Endodermal cell (in vitro differentiated cells): ENCODE data around the gene MAP1LC3B2. TPM values are rescaled to one million over a fixed set of nuclear protein-coding genes. Genes with fewer than 3 reads are reported as not detected.
A peak's percentile ranks its signal among the peaks of the same experiment; 100 is the strongest.

ENCODE experiments used
- DNase-seq: peaks from one replicate; pipeline ENCODE4 v3.0.0-alpha.2; 2017
- H3K27ac ChIP-seq: 2 replicates; pipeline ENCODE4 v1.5.1; 2013; ENCODE audit warnings: mild to moderate bottlenecking, low read depth, low read length, moderate library complexity
- H3K27me3 ChIP-seq: 2 replicates; pipeline ENCODE4 v1.6.1; 2013; ENCODE audit warnings: mild to moderate bottlenecking, low read length, moderate library complexity; ENCODE audit not compliant: insufficient read depth, control insufficient read depth, poor library complexity, severe bottlenecking
- H3K36me3 ChIP-seq: 2 replicates; pipeline ENCODE4 v1.7.0; 2013; ENCODE audit warnings: mild to moderate bottlenecking, low read length, moderate library complexity; ENCODE audit not compliant: control insufficient read depth, insufficient read depth
- H3K4me1 ChIP-seq: one replicate; pipeline ENCODE4 v1.7.0; 2013; ENCODE audit warnings: low read length; ENCODE audit not compliant: control insufficient read depth, insufficient read depth
- H3K4me3 ChIP-seq: 2 replicates; pipeline ENCODE4 v1.5.1; 2013; ENCODE audit warnings: mild to moderate bottlenecking, low read length, moderate library complexity
- H3K9ac ChIP-seq: 2 replicates; pipeline ENCODE4 v1.6.1; 2013; ENCODE audit warnings: mild to moderate bottlenecking, low read length, moderate library complexity; ENCODE audit not compliant: poor library complexity, severe bottlenecking; ENCODE audit errors: extremely low read depth
- H3K9me3 ChIP-seq: 2 replicates; pipeline ENCODE4 v1.6.1; 2013; ENCODE audit warnings: mild to moderate bottlenecking, low read length, moderate library complexity; ENCODE audit not compliant: control insufficient read depth
- H3K27ac Mint-ChIP-seq: 2 replicates; pipeline ENCODE4 v1.8.0; 2020; ENCODE audit warnings: mixed read lengths
- H3K27me3 Mint-ChIP-seq: 2 replicates; pipeline ENCODE4 v1.8.0; 2021; ENCODE audit warnings: mild to moderate bottlenecking, mixed read lengths; ENCODE audit not compliant: insufficient read depth
- H3K36me3 Mint-ChIP-seq: 2 replicates; pipeline ENCODE4 v1.8.0; 2020; ENCODE audit warnings: low read depth, mixed read lengths
- H3K4me1 Mint-ChIP-seq: 2 replicates; pipeline ENCODE4 v1.8.0; 2020; ENCODE audit warnings: mixed read lengths
- H3K4me3 Mint-ChIP-seq: 2 replicates; pipeline ENCODE4 v1.8.0; 2020; ENCODE audit warnings: mild to moderate bottlenecking, moderate library complexity, mixed read lengths
- H3K9me3 Mint-ChIP-seq: 2 replicates; pipeline ENCODE4 v1.8.0; 2020; ENCODE audit warnings: mild to moderate bottlenecking, mixed read lengths
- WGBS, 2 experiments: methylation state at CpG; one replicate each; pipeline versions ENCODE4 v1.1.5 to v1.1.7; 2013; ENCODE audit warnings: missing lambda C conversion rate in 2 of 2, mixed read lengths in 1 of 2; ENCODE audit not compliant: insufficient coverage in 1 of 2, insufficient read length in 1 of 2; 5-methylcytosine and 5-hydroxymethylcytosine counted together
- total RNA-seq, 2 donors: library from RNA; stranded (reverse); fragmentation: NEBNext Ultra II Directional in 1 of 2; extraction: Animal tissue kit (Norgen Biotek cat#: 25700) in 1 of 2; gene quantifications; 2 replicates in 1 of 2; 3 replicates in 1 of 2; pipeline ENCODE4 v1.2.1, GENCODE V29; 2021
- TF ChIP-seq, protein P1 (sequence below): fragments of 200-600 bp; sonication (generic); conservative IDR thresholded peaks from 2 replicates; pipeline ENCODE4 v1.5.0; 2021; ENCODE audit warnings: antibody characterized with exemption, mild to moderate bottlenecking

The MAP1LC3B2 gene
- total RNA-seq, 2 donors from 2014 or later = 0.80 to 1.4 TPM

- Histone ChIP-seq H3K27me3 (no peaks in the 10 kb centered on the region), H3K9me3 (no peaks in the 10 kb centered on the region), H3K36me3 (no peaks in the 10 kb centered on the region), H3K4me3 (no peak overlapping the region), H3K4me1 (peaks cover 6% of the 10 kb centered on the region), H3K9ac (no peak overlapping the region), H3K27ac (no peak overlapping the region)
- no peaks in the 10 kb centered on the region for H3K9me3 Mint-ChIP-seq
- TF ChIP-seq, protein P1, sequence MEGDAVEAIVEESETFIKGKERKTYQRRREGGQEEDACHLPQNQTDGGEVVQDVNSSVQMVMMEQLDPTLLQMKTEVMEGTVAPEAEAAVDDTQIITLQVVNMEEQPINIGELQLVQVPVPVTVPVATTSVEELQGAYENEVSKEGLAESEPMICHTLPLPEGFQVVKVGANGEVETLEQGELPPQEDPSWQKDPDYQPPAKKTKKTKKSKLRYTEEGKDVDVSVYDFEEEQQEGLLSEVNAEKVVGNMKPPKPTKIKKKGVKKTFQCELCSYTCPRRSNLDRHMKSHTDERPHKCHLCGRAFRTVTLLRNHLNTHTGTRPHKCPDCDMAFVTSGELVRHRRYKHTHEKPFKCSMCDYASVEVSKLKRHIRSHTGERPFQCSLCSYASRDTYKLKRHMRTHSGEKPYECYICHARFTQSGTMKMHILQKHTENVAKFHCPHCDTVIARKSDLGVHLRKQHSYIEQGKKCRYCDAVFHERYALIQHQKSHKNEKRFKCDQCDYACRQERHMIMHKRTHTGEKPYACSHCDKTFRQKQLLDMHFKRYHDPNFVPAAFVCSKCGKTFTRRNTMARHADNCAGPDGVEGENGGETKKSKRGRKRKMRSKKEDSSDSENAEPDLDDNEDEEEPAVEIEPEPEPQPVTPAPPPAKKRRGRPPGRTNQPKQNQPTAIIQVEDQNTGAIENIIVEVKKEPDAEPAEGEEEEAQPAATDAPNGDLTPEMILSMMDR = no peak
- H3K4me1 Mint-ChIP-seq = peaks cover 17% of the 10 kb centered on the region
- no peaks in the 10 kb centered on the region for H3K36me3 Mint-ChIP-seq
- peak overlapping the region; percentile 51 for H3K4me3 Mint-ChIP-seq
- peak overlapping the region; percentile 38 for H3K27ac Mint-ChIP-seq
- 56% methylated on average over 4 of the region's 5 CpGs; no CpG with 5 or more reads in 1 of the 2 experiments for WGBS, 2 experiments
- no peak for DNase-seq
- peaks cover 12% of the 10 kb centered on the region for H3K27me3 Mint-ChIP-seq
Observed at GRCh38 chr12:116535241-116535640, 23.9 kb upstream of the MAP1LC3B2 start.

DNA sequence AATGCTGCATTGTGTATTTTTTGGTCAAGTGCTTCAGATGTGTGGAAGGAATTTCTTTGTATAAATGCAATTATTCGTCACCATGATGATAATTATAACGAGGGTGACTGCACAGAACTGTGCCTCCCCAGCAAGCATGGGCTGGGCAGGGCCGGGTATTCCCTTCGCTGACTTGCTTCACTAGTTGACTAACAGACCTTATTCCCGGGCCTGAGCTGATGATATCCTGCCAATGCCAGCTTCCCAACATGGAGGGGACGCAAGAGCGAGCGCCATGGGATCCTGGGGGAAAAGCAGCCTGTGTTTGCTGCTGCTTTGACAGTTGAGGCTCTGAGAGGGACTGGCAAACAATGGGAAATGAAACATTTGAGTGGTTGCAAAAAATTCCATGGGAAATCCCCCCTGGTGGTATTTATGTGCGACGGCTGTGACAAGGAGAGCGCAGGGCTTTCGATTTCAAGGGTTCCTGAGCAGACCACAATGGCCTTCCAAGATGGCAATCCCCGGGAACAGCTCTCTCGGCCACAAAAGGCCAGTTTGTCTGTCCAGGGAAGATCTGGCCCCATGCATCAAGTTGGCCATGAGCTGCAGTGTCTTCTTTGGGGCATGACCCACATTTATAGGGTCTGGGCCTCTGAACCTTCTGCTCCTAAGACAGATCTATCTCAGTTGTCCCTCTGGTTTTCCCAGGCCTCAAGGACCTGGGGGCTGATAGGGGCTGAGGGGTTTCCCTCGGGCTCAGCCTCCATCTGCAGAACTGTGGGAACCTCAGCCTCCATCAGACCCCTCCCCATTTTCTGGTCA lies 21.9 kb upstream of the MAP1LC3B2 start:
- DNase-seq = no peak
- no peaks in the 10 kb centered on the region for H3K36me3 ChIP-seq
- Mint-ChIP-seq H3K4me1 (peaks cover 17% of the 10 kb centered on the region), H3K36me3 (no peaks in the 10 kb centered on the region), H3K9me3 (no peaks in the 10 kb centered on the region), H3K27me3 (peaks cover 12% of the 10 kb centered on the region), H3K27ac (no peak overlapping the region), H3K4me3 (no peak overlapping the region)
- H3K27me3 ChIP-seq = no peaks in the 10 kb centered on the region
- H3K4me1 ChIP-seq = peaks cover 6% of the 10 kb centered on the region
- 87 to 93% methylated on average over 12 to 15 of the region's 15 CpGs for WGBS, 2 experiments
- TF ChIP-seq, protein P1 = peak; percentile 45
- no peak overlapping the region for H3K27ac ChIP-seq
- H3K9me3 ChIP-seq = no peaks in the 10 kb centered on the region
- no peak overlapping the region for H3K9ac ChIP-seq
- H3K4me3 ChIP-seq = no peak overlapping the region

DNA sequence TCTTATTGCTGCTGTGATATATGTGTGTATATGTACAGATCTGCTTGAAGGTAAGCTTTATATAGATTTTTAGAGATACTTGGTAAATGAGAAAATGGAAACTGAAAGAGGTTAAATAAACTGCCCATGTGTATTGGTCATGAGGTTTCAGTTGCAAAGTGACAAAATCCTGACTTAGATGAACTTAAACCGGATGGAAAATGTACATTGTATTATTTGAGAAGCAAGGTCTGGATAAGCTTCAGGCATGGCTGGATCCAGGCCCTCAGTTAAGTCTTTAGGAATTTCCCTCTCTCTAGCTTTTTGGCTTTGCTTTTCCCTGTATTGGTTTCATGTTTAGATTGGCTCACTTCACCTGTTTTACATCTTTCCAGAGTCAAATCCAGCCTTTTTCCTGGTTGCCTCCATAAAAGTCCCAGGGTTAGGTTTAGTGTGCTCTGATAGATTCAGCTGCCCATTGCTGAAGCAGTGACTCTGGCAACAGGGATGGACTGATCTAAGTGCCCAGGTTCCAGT lies 21.0 kb upstream of the MAP1LC3B2 start:
- Histone ChIP-seq H3K36me3 (no peaks in the 10 kb centered on the region), H3K4me1 (peaks cover 6% of the 10 kb centered on the region), H3K9ac (no peak overlapping the region), H3K9me3 (no peaks in the 10 kb centered on the region), H3K27me3 (no peaks in the 10 kb centered on the region), H3K27ac (no peak overlapping the region), H3K4me3 (no peak overlapping the region)
- TF ChIP-seq, protein P1 = no peak
- DNase-seq = no peak
- Mint-ChIP-seq H3K4me3 (no peak overlapping the region), H3K27me3 (peaks cover 12% of the 10 kb centered on the region), H3K9me3 (no peaks in the 10 kb centered on the region), H3K4me1 (peaks cover 19% of the 10 kb centered on the region), H3K36me3 (no peaks in the 10 kb centered on the region), H3K27ac (no peak overlapping the region)
- 93 to 100% methylated on average over 1 of the region's 1 CpG for WGBS, 2 experiments
